HG03439 (cell line): ENCODE results near the gene SDK2.

Source experiments
- ATAC-seq: cut with Tn5 transposase; IDR thresholded peaks from one replicate; pipeline ENCODE4 v1.9.1; 2021; ENCODE audit warnings: mild to moderate bottlenecking, moderate library complexity; ENCODE audit not compliant: unreplicated experiment

SDK2 gene

GRCh38 chr17:73401911-73402310 lies 242.3 kb downstream of the SDK2 start:
- ATAC-seq = no peak

GRCh38 chr17:73400915-73401545 lies 243.2 kb downstream of the SDK2 start:
- ATAC-seq = no peak

DNA sequence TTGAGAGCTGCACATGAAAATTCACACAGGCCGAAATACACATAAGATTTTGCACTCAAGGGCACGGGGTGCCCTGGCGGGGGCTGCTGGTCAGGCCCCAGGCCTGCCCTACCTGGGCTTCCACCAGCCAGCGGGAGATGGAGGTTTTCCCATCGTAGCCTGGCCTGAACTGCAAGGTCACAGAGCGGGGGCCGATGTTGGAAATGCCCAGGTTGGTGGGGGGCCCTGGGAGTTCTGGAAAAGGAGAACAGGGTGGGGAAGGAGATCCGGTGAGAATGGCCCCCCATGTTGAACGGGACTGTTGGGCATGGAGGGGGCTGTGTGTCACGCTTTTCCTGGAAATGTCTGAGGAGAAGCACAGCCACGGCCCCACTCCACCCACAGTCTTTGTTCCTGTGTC lies 245.2 kb downstream of the SDK2 start:
- no peak for ATAC-seq

DNA sequence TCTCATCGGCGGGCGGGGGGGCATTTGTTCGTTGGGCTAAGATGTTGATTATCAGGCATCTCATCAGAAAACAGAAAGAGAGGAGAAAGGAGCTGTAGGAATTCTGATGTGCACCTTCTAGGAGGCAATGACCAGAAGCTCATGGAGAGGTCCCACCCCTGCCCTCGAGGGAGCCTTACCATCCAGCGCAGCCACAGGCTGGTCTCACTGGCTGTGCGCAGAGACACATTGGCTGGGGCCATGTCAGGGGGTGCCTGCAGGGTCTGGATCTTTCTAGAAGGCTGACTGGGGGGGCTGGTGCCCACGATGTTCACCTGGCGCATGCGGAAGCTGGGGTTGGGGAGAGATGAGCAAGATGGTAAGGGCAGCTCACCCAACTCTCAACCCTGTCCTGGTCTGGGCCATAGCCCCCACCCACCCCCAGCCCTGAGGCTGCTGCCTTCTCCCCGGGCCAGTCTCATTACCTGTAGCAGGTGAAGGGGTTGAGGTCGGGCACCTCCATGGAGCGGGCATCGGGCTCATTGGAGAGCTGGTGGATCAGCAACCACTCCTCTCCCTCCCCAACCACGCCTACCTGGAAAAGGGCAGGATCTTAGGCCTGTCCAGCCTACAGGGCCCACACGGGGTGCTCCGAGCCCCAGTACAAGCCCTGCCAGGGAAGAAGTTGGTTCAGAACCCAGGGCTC lies 246.2 kb downstream of the SDK2 start:
- ATAC-seq = no peak

DNA sequence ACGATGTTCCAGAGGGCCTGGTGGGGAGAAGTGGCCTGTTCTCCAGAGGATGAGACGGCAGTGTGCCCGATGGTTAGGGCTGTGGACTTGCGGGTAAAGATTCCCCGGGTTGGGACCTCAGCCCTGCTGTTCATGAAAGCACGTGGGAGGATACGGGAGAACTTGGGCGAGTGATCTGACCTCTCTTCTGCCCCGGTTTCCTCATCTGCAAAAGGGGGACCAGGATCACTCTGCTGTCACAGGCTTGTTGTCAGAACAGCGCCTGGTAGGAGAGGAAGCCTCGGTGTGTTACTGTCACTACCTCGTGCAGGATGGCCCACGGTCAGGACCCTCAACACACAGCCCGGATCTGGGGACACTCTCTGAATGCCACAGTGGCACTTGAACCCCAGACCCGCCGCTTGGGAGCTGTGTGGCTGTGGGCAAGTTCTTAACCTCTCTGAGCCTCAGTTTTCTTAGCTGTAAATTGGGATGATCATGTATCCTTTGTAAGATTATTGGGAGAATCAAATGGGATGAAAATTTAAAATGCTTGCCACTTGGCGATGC lies 246.9 kb downstream of the SDK2 start:
- no peak for ATAC-seq

DNA sequence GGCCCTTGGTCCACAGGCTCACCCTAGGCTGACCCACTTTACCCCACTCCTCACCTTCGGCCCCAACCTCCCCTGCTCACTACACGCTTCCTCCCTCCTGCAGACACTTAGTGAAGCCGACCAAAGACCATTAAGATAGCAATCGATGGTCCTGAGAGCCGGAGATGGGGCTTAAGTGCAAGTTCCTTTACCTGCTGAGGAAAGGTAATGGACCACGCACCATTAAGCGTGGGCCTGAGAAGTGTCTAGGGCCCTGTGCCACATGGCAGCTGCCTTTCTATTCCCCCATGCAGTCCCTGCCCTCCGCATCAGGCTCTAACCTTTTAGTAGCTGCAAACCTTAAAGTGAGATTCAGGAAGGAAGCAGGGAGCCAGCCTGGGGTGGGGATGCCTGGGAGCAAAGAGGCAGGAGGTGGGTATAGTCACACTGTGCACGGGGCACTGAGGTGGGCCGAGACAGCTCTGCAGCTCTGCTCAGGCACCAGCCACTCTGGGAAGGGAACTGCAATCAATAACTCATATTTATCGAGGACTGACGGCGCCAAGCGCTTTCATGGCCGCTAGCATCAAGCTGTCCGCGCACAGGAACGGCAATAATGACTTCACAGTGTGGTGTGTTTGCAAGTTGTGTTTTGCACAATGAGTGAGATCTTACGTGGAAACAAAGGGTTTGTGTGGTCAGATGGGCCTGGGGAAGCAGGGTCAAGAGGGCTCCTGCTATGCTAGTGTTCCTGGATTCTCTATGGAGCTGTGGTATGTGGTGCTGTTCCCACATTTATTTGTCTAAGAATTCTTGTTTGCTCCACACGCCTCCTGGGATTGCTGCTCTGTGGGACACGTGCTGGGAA lies 247.6 kb downstream of the SDK2 start:
- no peak for ATAC-seq

DNA sequence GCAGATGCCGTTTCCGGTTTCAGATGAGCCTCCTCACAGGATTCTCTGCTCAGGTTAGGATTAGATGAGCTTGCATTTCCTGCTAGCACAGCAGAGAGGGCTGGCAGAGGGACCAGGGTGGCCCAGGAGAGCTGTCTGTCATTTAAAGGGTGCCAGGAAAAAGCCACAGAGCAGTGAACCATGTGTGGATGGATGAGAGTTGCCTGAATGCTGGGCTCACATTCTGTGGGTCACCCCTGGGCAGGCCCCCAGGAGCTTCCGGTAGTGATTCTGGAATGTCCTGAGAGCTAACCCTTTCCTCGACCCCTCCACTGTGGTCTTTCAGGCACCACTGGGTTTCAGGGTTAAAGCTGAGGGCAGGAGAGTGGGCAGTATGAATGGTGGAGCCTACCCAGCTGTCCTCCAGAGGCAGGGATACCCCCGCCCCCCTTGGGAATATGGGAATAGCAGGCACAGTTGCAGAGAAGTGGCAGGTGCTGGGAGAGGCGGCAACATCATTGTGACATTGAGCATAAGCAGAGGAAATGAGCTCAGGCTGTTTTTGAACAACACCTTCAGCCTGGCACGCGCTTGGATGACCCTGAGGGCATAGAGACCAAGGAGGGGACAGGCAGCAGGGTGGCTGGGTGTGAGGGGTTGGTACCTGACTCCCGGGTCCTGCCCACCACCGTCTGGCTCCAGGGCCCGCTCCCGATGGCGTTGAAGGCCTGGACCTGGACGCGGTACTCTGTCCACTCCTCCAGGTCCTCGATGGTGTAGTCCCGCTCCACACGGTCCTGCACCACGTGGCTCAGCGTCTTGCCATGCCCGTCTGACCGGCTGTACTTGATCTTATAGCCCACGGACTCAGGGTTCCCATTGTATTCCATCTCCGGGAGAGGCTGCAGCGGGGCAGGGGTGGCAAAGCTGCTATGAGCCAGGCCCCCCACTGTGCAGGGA lies 249.5 kb downstream of the SDK2 start:
- ATAC-seq = no peak

- ATAC-seq = no peak
These were observed 250.3 kb downstream of the SDK2 start for GRCh38 chr17:73393962-73394361.

- ATAC-seq = no peak
These were observed 250.9 kb downstream of the SDK2 start for GRCh38 chr17:73393381-73393780.

DNA sequence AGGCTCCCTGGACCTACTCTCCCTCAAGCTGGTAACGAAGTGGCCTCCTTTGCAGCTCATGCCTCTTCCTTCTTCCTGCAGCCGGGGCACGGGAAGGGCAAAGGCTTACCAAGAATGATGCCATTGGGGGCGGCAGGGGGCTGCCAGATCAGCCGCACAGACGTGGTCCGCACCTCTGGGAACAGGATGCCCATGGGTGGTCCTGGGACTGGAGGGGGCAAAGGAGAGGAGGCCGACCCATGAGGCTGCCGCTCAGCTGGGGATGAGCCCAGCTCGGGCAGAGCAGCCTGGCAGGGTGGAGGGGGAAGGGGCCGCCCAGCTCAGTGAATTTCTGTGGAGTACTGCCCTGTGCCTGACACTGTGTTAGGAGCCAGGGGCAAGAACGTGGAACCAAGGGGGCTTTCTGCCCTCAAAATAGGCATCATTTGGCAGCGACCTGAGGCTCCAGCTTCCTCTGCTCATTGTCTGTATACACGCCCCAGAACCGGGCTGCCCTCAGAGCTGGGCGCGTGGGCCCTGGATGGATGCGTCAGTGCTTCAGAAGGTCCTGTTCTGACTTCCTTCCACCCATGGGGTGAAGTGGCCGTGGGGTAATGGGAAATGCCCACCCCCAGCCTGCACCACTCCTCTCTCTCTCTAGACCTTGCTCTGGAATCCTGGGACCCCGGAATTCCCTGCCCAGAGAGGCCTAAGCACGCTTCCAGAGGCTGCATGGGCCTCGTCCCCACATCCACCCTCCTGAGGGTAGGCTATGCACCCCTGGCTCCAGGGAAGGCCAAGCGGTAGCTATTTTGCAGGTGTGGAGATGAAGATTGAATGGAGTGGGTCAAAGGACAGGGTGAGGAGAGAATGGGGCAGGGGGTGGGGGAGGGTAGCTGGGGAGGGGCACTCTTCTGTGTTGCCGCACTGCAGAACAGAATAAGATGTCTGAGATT lies 252.6 kb downstream of the SDK2 start:
- no peak for ATAC-seq

- ATAC-seq = no peak
These were observed 253.4 kb downstream of the SDK2 start for GRCh38 chr17:73390851-73391250.

- ATAC-seq = no peak
These were observed 254.0 kb downstream of the SDK2 start for GRCh38 chr17:73390221-73390620.

GRCh38 chr17:73389411-73389810 lies 254.8 kb downstream of the SDK2 start:
- no peak for ATAC-seq

DNA sequence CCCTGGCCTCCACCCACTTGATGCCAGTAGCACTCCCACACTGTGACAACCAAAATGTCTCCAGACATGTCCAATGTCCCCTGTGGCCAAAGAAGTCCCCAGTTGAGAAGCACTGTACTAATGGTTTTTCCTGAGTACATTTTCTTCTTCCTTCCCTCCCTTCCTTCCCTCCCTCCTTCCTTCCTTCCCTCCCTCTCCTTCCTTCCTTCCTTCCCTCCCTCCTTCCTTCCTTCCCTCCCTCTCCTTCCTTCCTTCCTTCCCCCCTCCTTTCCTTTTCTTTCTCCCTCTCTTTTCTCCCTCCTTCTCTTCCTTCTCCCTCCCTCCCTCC lies 255.7 kb downstream of the SDK2 start:
- no peak for ATAC-seq

GRCh38 chr17:73387746-73388577 lies 256.3 kb downstream of the SDK2 start:
- ATAC-seq = no peak

- ATAC-seq = no peak
These were observed 257.7 kb downstream of the SDK2 start for GRCh38 chr17:73386561-73386960.

DNA sequence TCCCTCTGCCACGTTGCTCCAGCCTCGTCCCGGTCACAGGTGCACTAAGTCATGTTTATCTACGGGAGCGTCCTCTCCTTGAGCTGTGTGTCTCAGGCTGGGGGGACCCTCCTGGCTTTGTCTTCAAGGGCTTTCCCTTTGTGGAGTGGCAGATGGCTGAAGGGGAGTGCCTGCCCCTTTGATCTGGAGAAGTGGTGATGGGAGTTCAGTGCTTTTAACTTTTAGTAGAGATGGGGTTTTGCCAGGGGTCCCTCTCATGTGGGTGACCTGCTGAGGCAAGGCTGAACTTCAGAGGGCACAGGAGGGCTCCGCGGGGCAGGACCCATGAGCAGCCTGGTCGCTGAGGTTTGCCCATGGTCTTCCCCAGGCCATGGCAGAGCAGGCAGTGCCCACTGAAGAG lies 259.3 kb downstream of the SDK2 start:
- ATAC-seq = no peak

- ATAC-seq = no peak
These were observed 263.7 kb downstream of the SDK2 start for GRCh38 chr17:73380439-73381106.
